CD4-positive, alpha-beta T cell treated with Interleukin-6 for 4 hours (primary cell): Measurements from ENCODE around the gene CFD.
"Not testable (repeated sequence)": the region's sequence is repeated elsewhere in the genome, so short reads cannot be mapped to it uniquely, and the experiment has no call there.

ENCODE experiments used
- DNase-seq: peaks from one replicate; pipeline ENCODE4 v3.0.0-alpha.2; 2020; ENCODE audit warnings: mixed read lengths

Gene CFD

DNA sequence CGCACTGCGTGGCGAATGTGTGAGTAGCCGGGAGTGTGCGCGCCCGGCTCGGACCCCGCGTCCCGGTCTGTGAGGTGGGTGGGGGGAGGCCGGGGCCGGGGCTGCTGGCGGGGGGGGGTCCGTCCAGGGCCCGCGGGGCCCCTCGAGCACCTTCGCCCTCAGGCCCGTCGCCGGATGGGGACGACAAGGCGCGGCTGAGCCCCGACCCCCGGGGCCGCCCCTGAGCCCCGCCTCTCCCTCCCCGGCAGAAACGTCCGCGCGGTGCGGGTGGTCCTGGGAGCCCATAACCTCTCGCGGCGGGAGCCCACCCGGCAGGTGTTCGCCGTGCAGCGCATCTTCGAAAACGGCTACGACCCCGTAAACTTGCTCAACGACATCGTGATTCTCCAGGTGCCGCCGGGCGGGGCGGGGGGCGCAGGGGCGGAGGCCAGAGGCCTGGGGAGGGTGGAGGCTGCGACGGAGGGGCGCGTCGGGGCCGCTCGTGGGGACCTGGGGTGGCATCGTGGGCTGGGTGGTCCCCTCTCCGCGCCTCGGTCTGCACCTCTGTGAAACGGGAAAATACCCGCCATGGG lies 6.4 kb upstream of the CFD start:
- DNase-seq, result no peak

DNA sequence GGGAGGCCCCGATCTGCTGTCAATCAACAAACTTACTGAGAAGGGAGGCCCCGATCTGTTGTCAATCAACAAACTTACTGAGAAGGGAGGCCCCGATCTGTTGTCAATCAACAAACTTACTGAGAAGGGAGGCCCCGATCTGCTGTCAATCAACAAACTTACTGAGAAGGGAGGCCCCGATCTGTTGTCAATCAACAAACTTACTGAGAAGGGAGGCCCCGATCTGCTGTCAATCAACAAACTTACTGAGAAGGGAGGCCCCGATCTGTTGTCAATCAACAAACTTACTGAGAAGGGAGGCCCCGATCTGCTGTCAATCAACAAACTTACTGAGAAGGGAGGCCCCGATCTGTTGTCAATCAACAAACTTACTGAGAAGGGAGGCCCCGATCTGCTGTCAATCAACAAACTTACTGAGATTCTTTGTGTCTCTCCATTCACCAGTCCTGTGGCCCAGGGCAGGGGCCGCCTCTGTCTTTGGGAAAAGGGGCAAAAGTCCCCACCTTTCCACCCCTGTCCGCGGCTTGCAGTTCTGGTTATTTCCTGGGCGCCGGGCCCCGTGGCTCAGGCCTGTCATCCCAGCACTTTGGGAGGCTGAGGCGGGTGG lies 5.7 kb upstream of the CFD start:
- not testable (repeated sequence) for DNase-seq

- no peak for DNase-seq
Measured at GRCh38 chr19:854549-854948, 4.9 kb upstream of the CFD start.

DNA sequence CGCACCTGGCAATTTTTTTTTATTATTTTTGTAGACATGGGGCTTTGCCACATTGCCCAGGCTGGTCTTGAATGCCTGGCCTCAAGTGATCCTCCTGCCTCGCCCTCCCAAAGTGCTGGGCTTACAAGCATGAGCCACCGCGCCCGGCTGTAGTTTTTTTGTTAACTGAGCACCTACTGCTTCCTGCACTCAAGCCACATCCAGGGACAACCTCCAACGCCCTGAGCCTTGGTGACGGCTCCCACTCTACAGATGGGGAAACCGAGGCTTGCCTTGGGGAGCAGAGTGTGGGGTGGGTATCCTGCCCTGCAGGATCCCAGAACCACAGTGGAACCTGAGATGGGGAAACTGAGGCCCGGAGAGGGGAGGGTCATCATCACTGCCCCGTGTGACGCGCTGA lies 4.3 kb upstream of the CFD start:
- DNase-seq, result no peak

GRCh38 chr19:855566-856120 lies 3.8 kb upstream of the CFD start:
- DNase-seq, result no peak

GRCh38 chr19:858284-858683 lies 1.2 kb upstream of the CFD start:
- no peak for DNase-seq

DNA sequence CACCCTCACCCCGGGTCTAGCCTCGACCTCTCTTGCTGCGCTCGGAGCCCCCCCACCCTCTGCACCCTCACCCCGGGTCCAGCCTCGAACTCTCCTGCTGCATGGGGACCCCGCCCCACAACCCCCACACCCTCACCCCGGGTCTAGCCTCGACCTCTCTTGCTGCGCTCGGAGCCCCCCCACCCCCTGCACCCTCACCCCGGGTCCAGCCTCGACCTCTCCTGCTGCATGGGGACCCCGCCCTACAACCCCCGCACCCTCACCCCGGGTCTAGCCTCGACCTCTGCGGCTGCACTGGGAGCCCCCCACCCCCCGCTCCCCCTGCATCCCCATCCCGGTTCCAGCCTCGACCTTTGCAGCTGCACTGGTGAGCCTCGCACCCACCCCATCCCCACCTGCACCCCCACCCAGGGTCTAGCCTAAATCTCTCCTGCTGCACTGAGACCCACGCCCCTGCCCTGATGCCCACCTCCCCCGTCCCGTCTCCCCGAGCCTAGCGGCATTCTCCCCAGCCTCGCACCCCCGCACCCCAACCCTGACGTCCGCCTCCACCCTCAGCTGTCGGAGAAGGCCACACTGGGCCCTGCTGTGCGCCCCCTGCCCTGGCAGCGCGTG lies 1.8 kb downstream of the CFD start:
- no peak for DNase-seq

GRCh38 chr19:861756-862580 lies 2.5 kb downstream of the CFD start:
- peak; percentile 64 for DNase-seq

GRCh38 chr19:862581-863314 lies 3.3 kb downstream of the CFD start:
- peak; percentile 79 for DNase-seq

GRCh38 chr19:863315-863620 lies 3.8 kb downstream of the CFD start:
- DNase-seq, result no peak

- DNase-seq, result no peak
Measured at GRCh38 chr19:866769-867300, 7.4 kb downstream of the CFD start.

- no peak for DNase-seq
Measured at GRCh38 chr19:867301-867793, 7.9 kb downstream of the CFD start.

- no peak for DNase-seq
Measured at GRCh38 chr19:867855-868457, 8.5 kb downstream of the CFD start.

DNA sequence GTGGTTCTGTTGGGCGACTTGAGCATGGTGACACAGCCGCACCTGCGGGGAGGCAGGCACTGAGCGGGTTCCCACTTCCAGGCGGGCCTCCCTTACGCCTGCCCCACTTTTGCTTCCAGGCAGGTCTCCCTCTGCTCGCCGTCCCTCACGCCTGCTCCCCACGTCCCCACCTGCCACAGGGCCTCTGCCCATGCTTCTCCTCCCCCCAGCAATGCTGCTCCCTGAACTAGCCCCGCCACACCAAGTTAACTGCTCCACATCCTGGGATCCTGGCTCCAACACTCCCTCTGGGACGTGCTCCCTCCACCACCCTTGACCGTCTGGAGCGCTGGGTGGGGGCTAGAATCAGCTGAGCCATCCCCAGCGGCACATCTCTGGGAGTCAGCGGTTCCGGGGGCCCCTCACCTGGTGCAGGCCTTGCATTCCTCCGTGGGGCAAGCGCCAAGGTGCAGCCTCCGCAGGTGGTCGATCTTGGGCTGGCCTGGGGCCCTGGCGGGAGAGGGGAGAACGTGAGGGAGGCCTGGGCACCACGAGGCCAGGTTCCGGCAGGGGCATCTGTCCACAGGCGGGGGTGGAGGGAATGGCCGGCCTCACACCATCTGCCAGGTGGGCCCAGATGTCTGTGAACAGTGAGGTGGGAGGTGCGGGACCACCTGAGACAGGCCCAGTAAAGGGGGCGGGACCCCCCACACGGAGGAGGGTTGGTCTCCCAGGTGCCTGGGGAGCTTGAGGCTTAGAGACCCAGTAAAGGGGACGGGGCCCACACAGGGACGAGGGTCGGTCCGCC lies 9.2 kb downstream of the CFD start:
- no peak for DNase-seq

GRCh38 chr19:869245-870177 lies 10.0 kb downstream of the CFD start:
- DNase-seq, result no peak

GRCh38 chr19:870314-870713 lies 10.8 kb downstream of the CFD start:
- no peak for DNase-seq

DNA sequence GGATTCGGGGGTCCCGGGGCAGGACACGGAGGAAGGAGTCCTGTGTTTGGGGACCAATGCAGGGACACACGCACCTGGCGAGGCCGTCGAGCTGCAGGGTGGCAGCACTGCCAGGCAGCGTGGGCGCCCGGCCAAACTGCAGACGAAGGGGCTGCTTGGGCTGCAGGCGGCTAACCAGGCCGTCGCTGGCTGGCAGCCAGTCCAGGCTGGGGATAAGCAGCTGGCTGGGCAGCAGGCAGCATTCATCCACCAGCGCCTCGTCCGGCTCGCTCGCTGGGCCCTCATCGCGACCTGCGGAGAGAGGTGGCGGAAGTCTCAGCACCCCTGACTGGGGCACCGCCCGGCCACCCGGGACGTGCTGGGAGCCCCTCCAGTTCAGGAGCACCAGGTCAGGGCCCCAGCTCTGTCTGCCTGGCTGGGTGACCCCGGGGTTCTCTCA lies 11.5 kb downstream of the CFD start:
- DNase-seq, result no peak

- DNase-seq, result no peak
Measured at GRCh38 chr19:871446-872265, 12.2 kb downstream of the CFD start.
